Heart right ventricle (tissue), 16 donors: ENCODE results near the gene UBE4A. TPM values are rescaled to one million over a fixed set of nuclear protein-coding genes. Genes with fewer than 3 reads are reported as not detected.

ENCODE experiments used
- ATAC-seq, 8 donors: fragments of 200-7000 bp; cut with Tn5 transposase; one replicate each; pipeline ENCODE4 v1.9.1; 2020; ENCODE audit warnings: mild to moderate bottlenecking in 8 of 8, moderate library complexity in 8 of 8, moderate number of reproducible peaks in 1 of 8
- DNase-seq, 2 donors: peaks; one replicate each; pipeline ENCODE4 v3.0.0-alpha.2; 2020
- H3K27ac ChIP-seq, 10 donors: fragments of 200-600 bp; sonication (generic) in 2 of 10; one replicate each; pipeline versions ENCODE4 v1.5.0 to v1.8.0; 2020 to 2022; ENCODE audit warnings: mild to moderate bottlenecking in 3 of 10
- H3K27me3 ChIP-seq, 7 donors: fragments of 200-600 bp; one replicate each; pipeline ENCODE4 v1.8.0; 2021 to 2022; ENCODE audit warnings: mild to moderate bottlenecking in 2 of 7
- H3K36me3 ChIP-seq, 9 donors: fragments of 200-600 bp; sonication (generic) in 1 of 9; one replicate each; pipeline versions ENCODE4 v1.5.0 to v1.8.0; 2020 to 2022; ENCODE audit warnings: mild to moderate bottlenecking in 2 of 9
- H3K4me1 ChIP-seq, 9 donors: fragments of 200-600 bp; sonication (generic) in 1 of 9; one replicate each; pipeline versions ENCODE4 v1.5.0 to v1.8.0; 2020 to 2022; ENCODE audit warnings: mild to moderate bottlenecking in 4 of 9
- H3K4me3 ChIP-seq, 10 donors: fragments of 200-600 bp; sonication (generic) in 2 of 10; one replicate each; pipeline versions ENCODE4 v1.5.0 to v1.8.0; 2020 to 2022; ENCODE audit warnings: mild to moderate bottlenecking in 7 of 10, moderate library complexity in 2 of 10
- H3K9me3 ChIP-seq, 11 donors: fragments of 200-600 bp in 10 of 11; sonication (generic) in 2 of 11; one replicate each; pipeline versions ENCODE4 v1.5.0 to v1.8.0; 2013 to 2022; ENCODE audit warnings: mild to moderate bottlenecking in 2 of 11, control low read depth in 1 of 11, moderate library complexity in 1 of 11
- CTCF ChIP-seq, 9 donors: fragments of 200-600 bp; sonication (generic) in 2 of 9; IDR thresholded peaks; one replicate each; pipeline versions ENCODE4 v1.5.0 to v1.8.0; 2021 to 2022; ENCODE audit warnings: antibody characterized with exemption in 9 of 9, mild to moderate bottlenecking in 5 of 9, moderate library complexity in 1 of 9
- WGBS, 2 donors: extraction: QIAGEN DNeasy Blood & Tissue Kit; methylation state at CpG; one replicate each; pipeline ENCODE4 v1.1.7; 2013; ENCODE audit warnings: inconsistent platforms in 1 of 2; 5-methylcytosine and 5-hydroxymethylcytosine counted together
- intact Hi-C, 10 donors: fragments of 100-400 bp; cut with DNase I; formaldehyde crosslinking; loops; one replicate each; pipeline versions ENCODE4 v1.11.1 to v1.14.2; 2022
- long read RNA-seq, 3 donors: library from polyadenylated mRNA; unstranded; transcript quantifications; one replicate each; pipeline ENCODE4 v2.0.0, GENCODE V29; 2020 to 2021
- polyA plus RNA-seq, 2 donors: library from polyadenylated mRNA; stranded (reverse); fragments of 200-250 nt; gene quantifications; one replicate each; pipeline ENCODE4 v1.2.3, GENCODE V29; 2013
- total RNA-seq, 10 donors: library from RNA; stranded (reverse); fragmentation: NEBNext Ultra II Directional in 3 of 10; extraction: Animal tissue kit (Norgen Biotek cat#: 25700) in 3 of 10; gene quantifications; one replicate each; pipeline versions ENCODE4 v1.2.1 to v1.2.4, GENCODE V29; 2021 to 2023
- donor health status: Arrhythmogenic right ventricular cardiomyopathy.
- donor health status: ischemic (EF 13 %, LVEDD 7.1; RV severe dilation, severe dysfunction).
- donor health status: healthy with polysubstance abuse.
- donor health status: DM: no; HTN: yes; CAD: no.
- donor health status: DM: no; HTN: no; CAD: no.
- donor health status: ischemic (EF 25% LVEDD 6.9; RV normal size, moderate dysfunction).
- donor health status: ischemic (EF 25% LVEDD 5.7; RV mildly dilated, moderate dysfunction).
- donor health status: healthy.
- donor health status: DM: yes; HTN: yes; CAD: no.
- donor health status: Ischemic cardiomyopathy.
- donor health status: ischemic (EF 35%, LVEDD 5.7; RV mildly dilated, moderate dysfunction).
- donor health status: nonischemic (EF 11% LVEDD 7.7; RV severe dilation, severe dysfunction).
- donor health status: DM: yes; HTN: yes; CAD: no.
- donor health status: PGD.
- donor health status: ischemic (EF 29% LVEDD 5.4; RV normal size, mild dysfunction).
- donor health status: nonischemic (EF 23%, LVEDD 6.1; RV moderate dilation, normal function).

Gene UBE4A
- total RNA-seq, result 10 to 100 TPM; 38.4 to 46.4 (median 42.3) TPM
- polyA plus RNA-seq, result 10 to 100 TPM; 12.7 to 22.8 TPM
- long read RNA-seq, donor 1, full-length matches to known transcripts, result 6 of 20 reads
- long read RNA-seq, donor 1, partial matches to known transcripts, result 3 of 20 reads
- long read RNA-seq, donor 1, other reads (novel, unspliced or antisense), result 11 of 20 reads
- long read RNA-seq, donor 2, full-length matches to known transcripts, result 8 of 23 reads
- long read RNA-seq, donor 2, partial matches to known transcripts, result 4 of 23 reads
- long read RNA-seq, donor 2, other reads (novel, unspliced or antisense), result 11 of 23 reads
- long read RNA-seq, donor 3, full-length matches to known transcripts, result 16 of 92 reads
- long read RNA-seq, donor 3, partial matches to known transcripts, result 72 of 92 reads
- long read RNA-seq, donor 3, other reads (novel, unspliced or antisense), result 4 of 92 reads

GRCh38 chr11:118359295-118359958, at the start of gene UBE4A:
TSS of gene UBE4A (plus strand) at chr11:118359600. CDS start at chr11:118365081, 5,481 bp downstream.
- ATAC-seq (peak; percentile 93 to 99 (median 97)), DNase-seq (peak; percentile 95 to 96)
- TF ChIP-seq CTCF (IDR thresholded peaks at IDR 0.05), result no peak
- 4% methylated on average over 33 of the region's 33 CpGs for WGBS, 2 donors
- Histone ChIP-seq H3K27ac (peak within 1 kb of the TSS in 9 of 10 donors; percentile 14 to 82 (median 61)), H3K36me3 (peaks cover 0 to 18% (median 0%) of the 10 kb centered on the region in 9 donors), H3K9me3 (no peaks in the 10 kb centered on the region), H3K27me3 (no peaks in the 10 kb centered on the region), H3K4me1 (peaks cover 7 to 29% (median 24%) of the 10 kb centered on the region in 9 donors), H3K4me3 (peak within 1 kb of the TSS; percentile 66 to 96 (median 78))
- intact Hi-C loops, result loop anchor here in 3 of 10 donors (2.0 to 10.0 kb wide), 4 partner anchors 65 to 215 kb away; no protein-coding TSS in a partner anchor

- Histone ChIP-seq H3K27me3 (peaks cover 0 to 39% (median 23%) of the 10 kb centered on the region in 7 donors), H3K9me3 (no peaks in the 10 kb centered on the region), H3K36me3 (no peaks in the 10 kb centered on the region), H3K4me3 (no peak overlapping the region), H3K4me1 (peaks cover 0 to 4% (median 2%) of the 10 kb centered on the region in 9 donors), H3K27ac (no peak overlapping the region)
- 90 to 93% methylated on average over 3 of the region's 3 CpGs for WGBS, 2 donors
- DNase-seq (no peak), ATAC-seq (no peak)
- intact Hi-C loops, result no loop called here
- no peak for TF ChIP-seq CTCF (IDR thresholded peaks at IDR 0.05)
These were observed 49.1 kb upstream of the UBE4A start for GRCh38 chr11:118310271-118310670.

GRCh38 chr11:118310781-118311485, 48.5 kb upstream of the UBE4A start:
- no peak overlapping the region for H3K27ac ChIP-seq
- peaks cover 0 to 10% (median 8%) of the 10 kb centered on the region in 9 donors for H3K4me1 ChIP-seq
- intact Hi-C loops, result no loop called here
- H3K27me3 ChIP-seq, result peaks cover 0 to 37% (median 23%) of the 10 kb centered on the region in 7 donors
- H3K36me3 ChIP-seq, result no peaks in the 10 kb centered on the region
- no peak for TF ChIP-seq CTCF (IDR thresholded peaks at IDR 0.05)
- H3K9me3 ChIP-seq, result no peaks in the 10 kb centered on the region
- DNase-seq, result no peak
- no peak for ATAC-seq
- H3K4me3 ChIP-seq, result no peak overlapping the region
- WGBS, 2 donors, result 78 to 80% methylated on average over 3 of the region's 3 CpGs

GRCh38 chr11:118311518-118311917, 47.9 kb upstream of the UBE4A start:
- intact Hi-C loops, result no loop called here
- Histone ChIP-seq H3K27ac (no peak overlapping the region), H3K4me3 (no peak overlapping the region), H3K36me3 (no peaks in the 10 kb centered on the region), H3K4me1 (peaks cover 0 to 16% (median 13%) of the 10 kb centered on the region in 9 donors), H3K9me3 (no peaks in the 10 kb centered on the region), H3K27me3 (peaks cover 0 to 37% (median 23%) of the 10 kb centered on the region in 7 donors)
- WGBS, 2 donors, result 66 to 69% methylated on average over 4 of the region's 4 CpGs
- DNase-seq (no peak), ATAC-seq (no peak)
- no peak for TF ChIP-seq CTCF (IDR thresholded peaks at IDR 0.05)
